T-helper 2 cell (primary cell): ENCODE data around the gene RPS24.
A peak's percentile ranks its signal among the peaks of the same experiment; 100 is the strongest.

Experiments
- DNase-seq, 5 experiments: peaks; one replicate each; pipeline versions ENCODE4 v3.0.0 to v3.0.0-alpha.2; 2012 to 2022

RPS24 gene

DNA sequence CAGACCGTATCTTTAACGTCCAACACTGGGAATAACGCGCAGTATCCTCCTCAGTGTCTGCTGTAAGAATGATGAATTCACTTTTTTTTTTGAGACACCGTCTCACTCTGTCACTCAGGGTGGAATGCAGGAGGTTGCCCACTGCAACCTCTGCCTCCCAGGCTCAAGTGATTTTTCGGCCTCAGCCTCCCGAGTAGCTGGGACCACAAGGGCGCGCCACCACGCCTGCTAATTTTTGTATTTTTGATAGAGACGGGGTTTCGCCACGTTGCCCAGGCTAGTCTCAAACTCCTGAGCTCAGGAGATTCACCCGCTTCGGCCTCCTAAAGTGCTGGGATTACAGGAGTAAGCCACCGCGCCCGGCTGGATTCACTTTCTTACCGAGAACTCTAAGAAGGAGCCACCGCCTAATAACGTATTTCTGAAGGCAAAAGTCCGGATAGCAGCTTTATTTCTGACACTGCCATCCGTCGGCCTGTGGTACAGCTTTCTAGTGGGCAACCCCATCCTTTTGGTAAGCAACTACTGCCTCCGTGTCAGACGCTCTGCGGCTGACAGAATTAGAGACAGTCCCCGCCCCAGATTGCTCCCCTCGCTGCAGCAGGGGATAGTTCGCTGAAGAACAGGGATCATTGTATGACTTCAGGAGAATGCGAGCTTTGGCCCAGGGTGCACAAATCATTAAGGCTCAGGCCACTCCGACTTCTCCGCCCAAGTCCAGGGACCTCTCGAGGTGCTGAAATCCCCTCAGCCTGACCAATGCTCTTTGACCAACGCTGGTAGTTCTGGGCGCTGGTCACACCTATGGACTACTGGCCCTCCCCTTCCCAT lies 5.0 kb upstream of the RPS24 start:
- peak in 2 of 5 experiments; percentile 44 to 74 for DNase-seq

- DNase-seq: peak; percentile 78 to 98 (median 89)
Measured at GRCh38 chr10:78029269-78030226, 4.1 kb upstream of the RPS24 start, which contains the start of gene POLR3A. Gene POLR3A, minus strand, starts transcription at chr10:78029515. Its CDS starts 108 bp downstream, at chr10:78029407.

DNA sequence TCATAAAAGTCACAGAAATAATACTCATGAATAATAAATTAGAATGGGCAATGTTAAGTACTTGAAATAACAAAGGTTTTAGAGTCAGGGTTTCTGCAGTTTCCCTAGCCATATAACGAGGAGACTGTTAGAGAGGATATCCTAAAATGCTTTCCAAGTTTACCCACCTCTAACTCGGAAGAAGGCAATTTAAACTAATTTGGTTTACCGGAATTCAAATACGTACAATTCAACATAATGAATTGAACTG lies 351 bp upstream of the RPS24 start:
- DNase-seq: no peak

- DNase-seq: no peak
Measured at GRCh38 chr10:78035025-78035424, 1.4 kb downstream of the RPS24 start.

DNA sequence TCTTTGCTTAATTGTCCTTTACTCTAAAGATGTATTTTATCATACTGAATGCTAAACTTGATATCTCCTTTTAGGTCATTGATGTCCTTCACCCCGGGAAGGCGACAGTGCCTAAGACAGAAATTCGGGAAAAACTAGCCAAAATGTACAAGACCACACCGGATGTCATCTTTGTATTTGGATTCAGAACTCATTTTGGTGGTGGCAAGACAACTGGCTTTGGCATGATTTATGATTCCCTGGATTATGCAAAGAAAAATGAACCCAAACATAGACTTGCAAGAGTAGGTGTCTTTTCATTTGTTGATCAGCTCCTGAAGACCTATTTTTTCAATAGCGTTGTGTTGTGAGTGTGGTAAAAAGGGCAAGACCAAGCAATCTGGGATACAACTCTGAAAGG lies 1.8 kb downstream of the RPS24 start:
- DNase-seq: no peak

GRCh38 chr10:78035933-78036583 lies 2.4 kb downstream of the RPS24 start:
- DNase-seq: no peak

DNA sequence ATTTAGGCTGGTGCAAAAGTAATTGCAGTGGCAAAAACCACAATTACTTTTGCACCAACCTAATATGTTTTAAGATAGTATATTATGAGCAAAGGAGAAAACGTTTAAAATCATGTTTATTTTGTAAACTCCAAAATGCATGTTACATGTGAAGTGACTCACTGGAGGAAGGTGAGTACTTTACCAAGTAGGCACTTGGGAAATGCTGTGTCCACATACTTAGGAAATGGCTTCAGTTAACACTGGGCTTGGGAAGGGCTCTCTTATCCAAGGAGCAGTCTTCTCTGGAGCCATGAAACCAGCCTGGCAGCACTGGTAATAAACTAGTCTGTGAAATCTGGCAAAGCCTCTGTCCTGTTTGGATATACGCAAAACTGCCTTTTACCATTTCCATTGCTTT lies 4.4 kb downstream of the RPS24 start:
- no peak for DNase-seq

DNA sequence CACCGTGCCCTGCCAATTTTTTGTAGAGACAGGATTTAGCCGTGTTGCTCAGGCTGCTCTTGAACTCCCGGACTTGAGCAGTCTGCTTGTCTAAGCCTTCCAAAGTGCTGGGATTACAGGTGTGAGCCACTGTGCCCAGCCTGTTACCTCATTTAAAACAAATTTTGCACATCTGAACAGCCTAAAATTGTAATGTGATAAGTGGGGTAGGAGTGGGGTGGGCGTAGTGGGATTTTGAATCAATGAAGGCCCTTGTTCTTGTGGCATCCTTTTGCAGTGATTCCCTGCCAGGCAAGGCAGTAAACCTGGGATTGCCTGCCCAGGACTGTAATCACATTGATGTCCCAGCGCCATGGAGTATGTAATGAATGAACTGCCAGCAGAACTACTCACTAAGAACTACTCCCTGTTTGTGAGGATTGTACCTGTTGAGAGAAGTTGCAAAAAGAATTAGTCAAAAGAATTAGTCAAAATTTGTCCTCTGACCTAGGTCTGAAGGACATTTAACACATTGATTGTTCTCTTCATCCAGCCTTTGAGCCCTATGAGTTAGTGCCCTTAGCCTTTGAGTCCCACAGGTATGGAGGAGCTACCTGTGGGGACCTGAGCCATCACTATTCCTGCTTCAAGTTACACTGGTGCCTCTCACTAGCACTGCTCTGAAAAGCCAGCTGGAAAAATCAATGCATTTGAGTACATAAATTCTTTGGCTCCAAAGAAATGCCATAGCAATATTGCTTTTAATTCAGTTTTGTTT lies 5.3 kb downstream of the RPS24 start:
- DNase-seq: no peak

DNA sequence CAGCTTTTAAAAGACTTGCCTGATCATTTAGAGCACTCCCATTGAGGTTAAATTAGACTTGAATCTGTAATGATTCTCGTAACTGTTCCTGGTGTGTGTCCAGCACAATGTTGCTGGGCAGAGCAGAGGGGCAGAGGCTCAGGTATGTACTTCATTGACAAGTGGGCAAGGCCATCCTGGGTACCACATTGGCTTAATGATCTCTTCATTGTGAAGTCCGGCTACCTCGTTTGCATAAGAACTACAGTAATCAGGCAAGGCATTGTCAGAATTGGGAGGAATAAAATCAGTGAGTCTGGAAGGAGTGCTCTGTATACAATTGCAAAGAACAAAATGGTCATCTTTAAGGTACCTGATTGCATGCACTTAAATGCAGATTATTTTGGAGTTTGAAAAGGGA lies 6.1 kb downstream of the RPS24 start:
- DNase-seq: no peak

GRCh38 chr10:78041170-78042057 lies 7.8 kb downstream of the RPS24 start:
- no peak for DNase-seq

DNA sequence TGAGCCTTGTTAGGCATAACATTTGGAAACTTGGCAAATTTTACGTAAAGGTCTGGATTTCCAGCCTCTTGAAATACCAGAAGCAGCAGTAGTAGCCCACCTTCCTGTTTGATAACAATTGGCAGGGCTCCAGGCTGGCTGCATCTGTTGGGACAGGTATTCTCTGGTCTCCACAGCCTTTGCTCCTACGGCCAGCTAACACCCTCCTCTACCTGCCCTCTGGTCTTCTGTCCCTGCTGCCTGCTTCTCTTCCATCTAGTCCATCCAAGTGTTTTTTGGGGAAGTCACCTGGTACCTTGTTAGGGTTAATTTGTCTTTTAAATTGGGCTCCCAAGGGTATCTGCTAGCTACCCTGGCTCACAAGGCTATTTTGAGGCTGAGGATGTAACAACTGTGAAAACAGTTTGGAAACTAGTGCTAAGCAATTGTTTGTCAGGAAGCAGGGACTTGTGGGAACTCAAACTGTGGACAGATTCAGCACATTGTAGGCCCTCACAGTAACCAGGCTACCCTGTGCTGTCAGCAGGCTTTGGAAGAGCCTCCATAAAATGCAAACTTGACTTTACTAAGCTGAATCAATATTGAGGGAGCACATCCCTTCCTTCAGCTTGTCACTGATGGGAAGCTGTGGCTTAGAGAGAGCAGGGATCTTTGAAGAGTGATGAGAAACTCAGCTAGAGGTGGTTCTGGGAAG lies 8.5 kb downstream of the RPS24 start:
- DNase-seq: no peak

GRCh38 chr10:78042752-78043104 lies 9.1 kb downstream of the RPS24 start:
- DNase-seq: no peak

DNA sequence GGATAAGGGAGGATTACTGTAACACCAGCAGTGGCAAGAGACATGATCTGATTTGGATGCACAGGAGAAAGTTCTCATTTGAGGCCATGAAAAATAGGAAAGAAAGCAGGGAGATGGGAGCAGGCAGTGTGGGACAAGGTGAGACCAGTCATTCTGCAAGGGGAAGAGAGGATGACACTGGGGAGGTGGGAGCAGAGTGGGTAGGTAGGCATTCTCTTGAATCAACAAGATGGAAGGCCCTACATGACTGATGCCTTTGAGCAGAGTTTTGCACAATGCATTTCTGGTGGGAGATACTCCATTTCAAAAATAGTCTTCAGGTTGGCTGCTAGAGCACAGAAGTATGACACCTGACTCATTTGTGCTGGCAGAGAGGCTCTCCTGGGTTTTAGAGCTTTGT lies 10.5 kb downstream of the RPS24 start:
- DNase-seq: no peak

DNA sequence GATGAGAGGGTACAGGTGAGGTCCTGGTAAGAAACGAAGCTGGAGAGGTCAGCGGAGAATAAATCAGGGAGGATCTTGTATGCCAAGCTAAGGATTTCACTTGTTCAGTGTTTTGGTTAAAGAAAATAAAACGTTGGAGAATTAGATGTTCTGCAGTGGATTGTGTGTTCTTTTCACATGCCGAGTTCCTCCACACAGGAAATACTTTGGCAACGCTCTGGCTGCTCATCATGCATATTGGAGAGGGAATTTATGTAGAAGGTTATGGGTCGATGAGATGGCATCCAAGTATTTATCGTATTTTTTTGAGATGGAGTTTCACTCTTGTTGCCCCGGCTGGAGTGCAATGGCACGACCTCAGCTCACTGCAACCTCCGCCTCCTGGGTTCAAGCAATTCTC lies 11.0 kb downstream of the RPS24 start:
- no peak for DNase-seq

DNA sequence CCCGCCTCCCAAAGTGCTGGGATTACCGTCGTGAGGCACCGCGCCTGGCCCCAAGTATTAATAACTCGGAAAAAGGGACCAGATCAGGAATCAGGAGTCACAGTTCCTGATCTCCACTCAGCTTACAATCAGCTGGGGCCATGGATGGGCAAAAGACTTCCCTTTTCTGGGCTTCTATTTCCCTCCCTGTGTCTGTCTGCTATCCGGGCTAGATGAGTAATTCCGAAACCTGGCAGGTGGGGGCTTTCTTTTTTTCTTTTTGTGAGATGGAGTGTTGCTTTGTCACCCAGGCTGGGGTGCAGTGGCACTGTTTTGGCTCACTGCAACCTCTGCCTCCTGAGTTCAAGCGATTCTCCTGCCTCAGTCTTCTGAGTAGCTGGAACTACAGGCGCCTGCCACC lies 11.6 kb downstream of the RPS24 start:
- DNase-seq: peak in 1 of 5 experiments; percentile 79

DNA sequence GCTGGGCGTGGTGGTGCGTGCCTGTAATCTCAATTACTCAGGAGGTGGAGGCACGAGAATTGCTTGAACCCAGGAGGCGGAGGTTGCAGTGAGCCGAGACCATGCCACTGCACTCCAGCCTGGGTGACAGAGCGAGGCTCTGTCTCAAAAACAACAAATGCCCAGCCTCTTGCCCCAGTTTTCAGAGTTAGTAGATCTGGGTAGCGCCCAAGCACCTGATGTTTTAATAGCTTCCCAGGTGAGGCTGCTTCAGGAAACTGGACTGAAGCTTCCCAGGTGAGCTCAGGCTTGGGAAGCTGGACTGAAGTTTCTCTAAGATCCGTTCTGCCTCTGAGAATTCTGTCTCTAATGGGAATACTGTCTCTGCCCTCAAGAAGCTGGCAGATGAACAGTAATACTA lies 12.2 kb downstream of the RPS24 start:
- DNase-seq: no peak

- DNase-seq: no peak
Measured at GRCh38 chr10:78046711-78047269, 13.1 kb downstream of the RPS24 start.

GRCh38 chr10:78047314-78047891 lies 13.7 kb downstream of the RPS24 start:
- DNase-seq: peak; percentile 46 to 84 (median 66)

DNA sequence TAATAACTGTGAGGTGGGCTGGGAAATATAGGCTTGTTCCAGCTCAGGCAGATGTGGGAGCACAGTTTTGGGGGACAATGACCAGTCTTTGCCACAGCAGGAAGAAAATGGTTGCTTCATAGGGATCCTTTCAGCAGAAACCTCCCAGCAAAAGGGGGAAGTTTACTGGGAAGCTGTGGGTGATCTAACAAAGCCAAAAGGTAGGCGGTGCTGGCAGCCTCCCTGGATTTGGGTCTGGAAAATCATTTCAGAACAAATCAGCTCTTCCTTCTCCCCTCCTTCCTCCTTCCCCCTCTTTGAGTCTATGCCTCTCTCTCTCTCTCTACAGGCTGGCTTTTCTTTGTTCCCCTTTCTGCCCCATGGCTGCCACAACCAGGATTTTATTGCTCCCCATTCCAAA lies 16.2 kb downstream of the RPS24 start:
- DNase-seq: no peak

DNA sequence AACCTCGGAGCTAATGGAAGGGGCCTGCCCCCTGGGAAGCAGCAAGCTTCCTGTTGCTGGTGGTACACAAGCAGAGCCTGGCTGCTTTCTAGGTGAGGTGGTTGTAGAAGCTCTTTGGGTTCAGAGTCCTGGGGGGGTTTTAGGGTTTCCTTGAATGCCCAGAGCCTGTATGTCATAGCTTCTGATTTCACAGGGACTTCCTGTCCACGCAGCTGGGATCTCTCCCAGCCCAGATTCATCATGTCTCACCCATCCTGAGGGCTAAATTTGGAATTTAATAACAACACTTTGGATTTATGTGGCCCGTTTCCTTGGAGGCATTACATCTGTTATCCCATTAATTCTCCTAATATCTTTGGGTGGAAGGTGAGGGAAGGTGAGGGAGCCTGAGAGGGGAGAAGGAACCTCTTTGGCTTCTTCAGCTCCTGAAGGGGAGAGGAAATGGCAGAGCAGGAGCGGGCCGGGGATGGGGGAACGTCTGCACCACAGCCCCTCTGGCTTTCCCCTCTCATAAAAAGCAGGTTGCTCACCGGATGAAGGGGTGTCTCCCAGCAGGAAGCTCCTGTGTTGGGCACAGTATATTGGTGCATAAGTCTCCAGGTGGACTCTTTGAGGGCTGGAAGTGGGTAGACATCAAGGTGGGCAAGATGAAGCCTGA lies 19.7 kb downstream of the RPS24 start:
- DNase-seq: no peak
